Mesendoderm (in vitro differentiated cells): Measurements from ENCODE around the gene PRKCQ.

Experiments used
- DNase-seq: peaks from one replicate; pipeline ENCODE4 v3.0.0; 2013
- H2AK5ac ChIP-seq: 2 replicates; pipeline ENCODE4 v1.6.1; 2013; ENCODE audit warnings: low read length, inconsistent platforms
- H2BK120ac ChIP-seq: 2 replicates; pipeline ENCODE4 v1.6.1; 2013; ENCODE audit warnings: low read depth, mild to moderate bottlenecking, low read length, moderate library complexity, mixed read lengths
- H2BK15ac ChIP-seq: replicated peaks from 2 replicates; pipeline ENCODE4 v1.6.1; 2013; ENCODE audit warnings: low read depth, mild to moderate bottlenecking, moderate library complexity
- H2BK5ac ChIP-seq: 2 replicates; pipeline ENCODE4 v1.6.1; 2013; ENCODE audit warnings: low read length, inconsistent platforms
- H3K18ac ChIP-seq: 2 replicates; pipeline ENCODE4 v1.6.1; 2013; ENCODE audit warnings: mild to moderate bottlenecking, low read length, mixed read lengths
- H3K23ac ChIP-seq: one replicate; pipeline ENCODE4 v1.6.1; 2013; ENCODE audit warnings: low read length
- H3K27ac ChIP-seq: 2 replicates; pipeline ENCODE4 v1.5.1; 2013; ENCODE audit warnings: low read depth, mild to moderate bottlenecking, inconsistent platforms, low read length, moderate library complexity
- H3K27me3 ChIP-seq: 2 replicates; pipeline ENCODE4 v1.6.1; 2013; ENCODE audit warnings: low read length, control low read depth, mild to moderate bottlenecking, inconsistent platforms; ENCODE audit not compliant: insufficient read depth, poor library complexity
- H3K36me3 ChIP-seq: 2 replicates; pipeline ENCODE4 v1.6.1; 2013; ENCODE audit warnings: low read length, inconsistent platforms; ENCODE audit not compliant: control insufficient read depth, insufficient read depth
- H3K4ac ChIP-seq: one replicate; pipeline ENCODE4 v1.6.1; 2013; ENCODE audit warnings: low read depth, mild to moderate bottlenecking, low read length, moderate library complexity
- H3K4me1 ChIP-seq: 2 replicates; pipeline ENCODE4 v1.6.1; 2013; ENCODE audit warnings: low read depth, low read length, inconsistent platforms; ENCODE audit not compliant: control insufficient read depth
- H3K4me2 ChIP-seq: 2 replicates; pipeline ENCODE4 v1.6.1; 2013; ENCODE audit warnings: low read length
- H3K4me3 ChIP-seq: 2 replicates; pipeline ENCODE4 v1.5.1; 2013; ENCODE audit warnings: mild to moderate bottlenecking, low read length
- H3K56ac ChIP-seq: one replicate; pipeline ENCODE4 v1.6.1; 2013; ENCODE audit warnings: low read length
- H3K79me1 ChIP-seq: 2 replicates; pipeline ENCODE4 v1.6.1; 2013; ENCODE audit warnings: low read length, inconsistent platforms
- H3K79me2 ChIP-seq: 2 replicates; pipeline ENCODE4 v1.6.1; 2013; ENCODE audit warnings: mild to moderate bottlenecking, low read length; ENCODE audit not compliant: control insufficient read depth, insufficient read depth
- H3K9ac ChIP-seq: 2 replicates; pipeline ENCODE4 v1.6.1; 2013; ENCODE audit warnings: low read length, inconsistent platforms
- H4K5ac ChIP-seq: one replicate; pipeline ENCODE4 v1.6.1; 2013; ENCODE audit warnings: low read length
- H4K8ac ChIP-seq: one replicate; pipeline ENCODE4 v1.6.1; 2013; ENCODE audit warnings: low read depth, mild to moderate bottlenecking, control low read depth, low read length, moderate library complexity
- WGBS: extraction: QIAGEN DNeasy Blood & Tissue Kit; methylation state at CpG from one replicate; pipeline ENCODE4 v1.1.7; 2013; ENCODE audit warnings: low lambda C conversion rate, missing lambda C conversion rate; ENCODE audit not compliant: insufficient coverage; ENCODE audit errors: extremely low coverage; 5-methylcytosine and 5-hydroxymethylcytosine counted together

The PRKCQ gene

DNA sequence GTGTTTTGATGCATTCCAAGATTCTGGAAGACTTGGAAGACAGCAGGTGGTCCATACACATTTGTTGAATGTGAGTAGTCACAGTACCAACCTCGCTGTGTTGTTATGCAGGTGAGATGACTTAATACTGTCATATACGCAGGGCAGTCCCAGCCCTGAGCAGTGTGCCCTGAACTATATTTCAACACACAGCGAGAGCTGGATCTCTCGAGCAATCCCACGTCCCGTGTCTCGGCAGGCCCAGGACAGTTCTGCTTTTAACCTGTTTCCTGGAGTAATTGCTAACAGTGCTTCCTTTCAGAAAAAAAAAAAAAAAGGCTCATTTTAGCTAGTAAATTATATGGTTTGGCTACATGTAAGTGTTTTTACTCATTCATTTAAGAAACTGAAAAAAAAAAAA lies 179.7 kb downstream of the PRKCQ start:
- H3K56ac ChIP-seq = no peak overlapping the region
- no CpG with 5 or more reads among the region's 7 CpGs for WGBS

DNA sequence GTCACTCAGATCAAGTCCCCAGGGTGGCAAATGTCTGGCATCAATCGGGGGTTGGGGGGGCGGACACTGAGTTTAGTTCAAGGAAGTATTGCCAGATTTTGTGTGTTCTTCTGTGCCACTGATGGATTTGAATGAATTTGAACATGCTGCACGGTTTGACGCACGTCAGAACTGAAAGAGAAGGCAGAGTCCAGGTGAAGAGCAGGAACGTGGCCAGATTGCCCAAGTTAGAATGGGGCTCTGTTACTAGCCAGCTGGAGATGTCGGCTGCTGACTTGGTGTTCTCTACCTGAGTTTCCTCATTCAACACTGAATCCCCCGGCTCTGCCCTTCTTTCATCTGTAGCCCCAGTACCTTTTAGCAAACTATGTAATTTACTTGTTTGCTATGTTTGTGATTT lies 180.2 kb downstream of the PRKCQ start:
- H3K4me3 ChIP-seq = no peak overlapping the region
- H4K5ac ChIP-seq = no peak overlapping the region
- no peak overlapping the region for H3K23ac ChIP-seq
- no peak overlapping the region for H2BK120ac ChIP-seq
- no CpG with 5 or more reads among the region's 8 CpGs for WGBS
- no peaks in the 10 kb centered on the region for H3K79me1 ChIP-seq
- H2AK5ac ChIP-seq = no peak overlapping the region
- no peak overlapping the region for H4K8ac ChIP-seq
- no peak overlapping the region for H2BK5ac ChIP-seq
- H3K4me1 ChIP-seq = no peaks in the 10 kb centered on the region
- H3K9ac ChIP-seq = no peak overlapping the region
- no peak overlapping the region for H3K27ac ChIP-seq
- no peak overlapping the region for H3K56ac ChIP-seq
- H3K18ac ChIP-seq = no peak overlapping the region
- no peaks in the 10 kb centered on the region for H3K27me3 ChIP-seq
- H3K4me2 ChIP-seq = no peak overlapping the region
- H3K36me3 ChIP-seq = no peaks in the 10 kb centered on the region
- no peaks in the 10 kb centered on the region for H3K79me2 ChIP-seq
- no peak for DNase-seq
- H2BK15ac ChIP-seq = no peak overlapping the region
- no peak overlapping the region for H3K4ac ChIP-seq

More for the DNA sequence above, 179.7 kb downstream of the PRKCQ start:
- H3K79me1 ChIP-seq = no peaks in the 10 kb centered on the region
- no peak overlapping the region for H3K9ac ChIP-seq
- H3K23ac ChIP-seq = no peak overlapping the region
- H3K4me3 ChIP-seq = no peak overlapping the region
- H3K27ac ChIP-seq = no peak overlapping the region
- H4K5ac ChIP-seq = no peak overlapping the region
- H3K18ac ChIP-seq = no peak overlapping the region
- H3K4me2 ChIP-seq = no peak overlapping the region
- no peak overlapping the region for H2BK15ac ChIP-seq
- H3K4me1 ChIP-seq = no peaks in the 10 kb centered on the region
- H3K4ac ChIP-seq = no peak overlapping the region
- no peak overlapping the region for H2AK5ac ChIP-seq
- H3K27me3 ChIP-seq = no peaks in the 10 kb centered on the region
- H3K36me3 ChIP-seq = no peaks in the 10 kb centered on the region
- no peak overlapping the region for H4K8ac ChIP-seq
- DNase-seq = peak; percentile 33
- H2BK120ac ChIP-seq = no peak overlapping the region
- no peaks in the 10 kb centered on the region for H3K79me2 ChIP-seq
- H2BK5ac ChIP-seq = no peak overlapping the region

DNA sequence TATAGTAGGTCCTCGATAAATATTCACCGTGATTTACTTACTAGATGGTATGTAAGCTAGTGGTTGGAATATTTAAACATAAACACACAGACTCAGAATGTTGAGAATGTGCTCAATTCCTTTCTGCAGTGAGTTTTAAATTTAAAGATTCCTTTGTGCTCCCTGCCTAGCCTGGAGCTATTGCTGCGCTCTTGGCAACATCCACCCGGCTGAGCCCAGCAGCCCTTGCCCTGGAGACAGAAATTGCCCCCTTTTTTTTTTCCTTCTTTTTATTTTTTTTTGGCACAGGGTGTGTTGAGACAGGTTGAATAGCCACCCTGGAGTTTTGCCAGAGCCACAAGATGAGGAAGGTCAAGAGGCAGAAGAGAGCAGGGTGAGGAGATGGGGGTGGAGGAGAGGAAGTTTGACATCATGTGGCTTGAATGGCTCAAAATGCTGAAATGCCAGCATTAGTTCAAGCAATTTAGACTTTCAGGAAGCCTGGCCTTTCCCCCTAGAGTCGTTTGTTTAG lies 180.8 kb downstream of the PRKCQ start:
- Histone ChIP-seq H2BK120ac (no peak overlapping the region), H3K4ac (no peak overlapping the region), H2BK5ac (no peak overlapping the region), H3K9ac (no peak overlapping the region), H2BK15ac (no peak overlapping the region), H3K27ac (no peak overlapping the region), H3K79me1 (no peaks in the 10 kb centered on the region), H4K8ac (no peak overlapping the region), H3K23ac (no peak overlapping the region), H3K27me3 (no peaks in the 10 kb centered on the region), H3K18ac (no peak overlapping the region), H3K4me3 (no peak overlapping the region), H3K4me1 (no peaks in the 10 kb centered on the region), H3K79me2 (no peaks in the 10 kb centered on the region), H3K36me3 (no peaks in the 10 kb centered on the region), H3K56ac (no peak overlapping the region), H2AK5ac (no peak overlapping the region), H3K4me2 (no peak overlapping the region), H4K5ac (no peak overlapping the region)
- no CpG with 5 or more reads among the region's 5 CpGs for WGBS
- DNase-seq = peak; percentile 56

GRCh38 chr10:6398399-6398798 lies 181.7 kb downstream of the PRKCQ start:
- no peaks in the 10 kb centered on the region for H3K79me2 ChIP-seq
- no peaks in the 10 kb centered on the region for H3K27me3 ChIP-seq
- no peak overlapping the region for H3K4me3 ChIP-seq
- no peaks in the 10 kb centered on the region for H3K36me3 ChIP-seq
- H3K27ac ChIP-seq = no peak overlapping the region
- H4K8ac ChIP-seq = no peak overlapping the region
- no peak overlapping the region for H3K23ac ChIP-seq
- H3K18ac ChIP-seq = no peak overlapping the region
- no CpG with 5 or more reads among the region's 2 CpGs for WGBS
- no peaks in the 10 kb centered on the region for H3K4me1 ChIP-seq
- H3K9ac ChIP-seq = no peak overlapping the region
- H3K4me2 ChIP-seq = no peak overlapping the region
- no peak overlapping the region for H2BK15ac ChIP-seq
- no peak overlapping the region for H2AK5ac ChIP-seq
- H2BK5ac ChIP-seq = no peak overlapping the region
- no peak for DNase-seq
- no peak overlapping the region for H3K4ac ChIP-seq
- no peak overlapping the region for H4K5ac ChIP-seq
- no peaks in the 10 kb centered on the region for H3K79me1 ChIP-seq
- no peak overlapping the region for H3K56ac ChIP-seq
- no peak overlapping the region for H2BK120ac ChIP-seq

- H2AK5ac ChIP-seq = no peak overlapping the region
- H3K79me1 ChIP-seq = no peaks in the 10 kb centered on the region
- H3K79me2 ChIP-seq = no peaks in the 10 kb centered on the region
- H2BK120ac ChIP-seq = no peak overlapping the region
- no peaks in the 10 kb centered on the region for H3K4me1 ChIP-seq
- DNase-seq = no peak
- H3K9ac ChIP-seq = no peak overlapping the region
- no peak overlapping the region for H3K18ac ChIP-seq
- H3K56ac ChIP-seq = no peak overlapping the region
- no CpG with 5 or more reads among the region's 4 CpGs for WGBS
- no peak overlapping the region for H3K4me2 ChIP-seq
- H3K4me3 ChIP-seq = no peak overlapping the region
- no peak overlapping the region for H3K23ac ChIP-seq
- H4K8ac ChIP-seq = no peak overlapping the region
- H2BK15ac ChIP-seq = no peak overlapping the region
- no peaks in the 10 kb centered on the region for H3K27me3 ChIP-seq
- no peaks in the 10 kb centered on the region for H3K36me3 ChIP-seq
- no peak overlapping the region for H3K4ac ChIP-seq
- no peak overlapping the region for H4K5ac ChIP-seq
- H3K27ac ChIP-seq = no peak overlapping the region
- no peak overlapping the region for H2BK5ac ChIP-seq
Measured at GRCh38 chr10:6396652-6397051, 183.4 kb downstream of the PRKCQ start.

DNA sequence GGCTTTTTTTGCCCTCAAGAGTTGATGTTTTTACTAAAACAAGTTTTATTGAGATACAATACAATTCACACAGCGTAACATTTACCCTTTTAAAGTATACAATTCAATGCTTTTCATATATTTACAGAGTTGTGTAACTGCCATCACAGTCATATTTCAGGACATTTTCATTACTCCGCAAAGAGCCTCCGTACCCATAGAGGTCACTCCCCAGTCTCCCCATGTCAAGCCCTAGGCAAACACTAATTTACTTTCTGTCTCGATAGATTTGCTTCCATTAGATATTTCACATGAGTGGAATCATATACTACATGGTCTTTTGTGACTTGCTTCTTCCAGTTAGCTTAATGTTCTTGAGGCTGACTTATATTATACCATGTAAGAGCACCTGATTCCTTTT lies 183.8 kb downstream of the PRKCQ start:
- H3K79me2 ChIP-seq = no peaks in the 10 kb centered on the region
- no peaks in the 10 kb centered on the region for H3K4me1 ChIP-seq
- no peak overlapping the region for H3K56ac ChIP-seq
- H2BK120ac ChIP-seq = no peak overlapping the region
- no peak overlapping the region for H2BK15ac ChIP-seq
- no peak for DNase-seq
- H3K18ac ChIP-seq = no peak overlapping the region
- H4K5ac ChIP-seq = no peak overlapping the region
- H3K27me3 ChIP-seq = no peaks in the 10 kb centered on the region
- no peak overlapping the region for H3K4ac ChIP-seq
- H3K4me3 ChIP-seq = no peak overlapping the region
- WGBS = no CpG with 5 or more reads among the region's 4 CpGs
- no peak overlapping the region for H2BK5ac ChIP-seq
- no peak overlapping the region for H4K8ac ChIP-seq
- H3K27ac ChIP-seq = no peak overlapping the region
- H3K4me2 ChIP-seq = no peak overlapping the region
- H3K23ac ChIP-seq = no peak overlapping the region
- H2AK5ac ChIP-seq = no peak overlapping the region
- H3K79me1 ChIP-seq = no peaks in the 10 kb centered on the region
- H3K9ac ChIP-seq = no peak overlapping the region
- H3K36me3 ChIP-seq = no peaks in the 10 kb centered on the region
